Stimulated activated CD4-positive, alpha-beta T cell treated with anti-CD3 and anti-CD28 coated beads, Interleukin-15, amount 100 ng/mL, for 24 hours (primary cell): ENCODE data around the gene DUOXA2.

Source experiments
- DNase-seq: peaks from one replicate; pipeline ENCODE4 v3.0.0-alpha.2; 2020

The DUOXA2 gene

DNA sequence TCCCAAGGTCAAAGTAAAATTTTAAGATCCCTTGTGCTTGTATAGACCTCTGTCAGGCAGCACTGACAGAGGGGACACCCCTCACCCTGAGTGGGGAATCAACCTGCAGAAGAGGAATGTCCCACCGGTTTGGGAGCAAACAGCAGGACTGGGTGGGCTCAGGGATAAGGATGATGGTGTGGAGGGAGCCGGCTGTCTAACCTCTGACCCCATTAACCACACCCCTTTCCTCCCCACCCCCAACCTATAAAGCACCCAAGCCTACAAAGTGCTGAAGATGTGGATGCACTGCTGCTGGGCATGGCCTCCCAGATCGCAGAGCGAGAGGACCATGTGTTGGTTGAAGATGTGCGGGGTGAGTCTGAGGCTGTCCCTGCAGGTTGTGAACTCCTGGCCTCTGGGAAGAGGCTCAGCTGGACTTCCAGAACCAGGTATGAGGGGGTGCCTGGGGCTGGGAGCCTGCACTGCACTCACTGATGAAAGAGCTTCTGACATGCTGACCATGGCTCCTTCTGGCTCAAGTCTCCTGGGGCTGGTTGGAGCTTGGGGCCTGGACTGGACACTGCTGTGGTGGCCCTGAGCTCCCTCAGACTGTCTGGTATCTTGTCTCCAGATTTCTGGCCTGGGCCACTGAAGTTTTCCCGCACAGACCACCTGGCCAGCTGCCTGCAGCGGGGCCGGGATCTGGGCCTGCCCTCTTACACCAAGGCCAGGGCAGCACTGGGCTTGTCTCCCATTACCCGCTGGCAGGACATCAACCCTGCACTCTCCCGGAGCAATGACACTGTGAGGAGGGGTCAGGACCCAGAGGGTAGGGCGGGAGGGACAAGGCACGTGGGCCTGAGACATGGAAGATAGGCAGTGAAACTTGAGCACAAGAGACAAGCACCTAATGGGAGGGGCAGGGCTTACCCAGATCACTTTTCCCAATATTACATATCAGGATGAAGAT lies 25.0 kb downstream of the DUOXA2 start:
- no peak for DNase-seq

- no peak for DNase-seq
Measured at GRCh38 chr15:45139770-45140169, 25.6 kb downstream of the DUOXA2 start.

DNA sequence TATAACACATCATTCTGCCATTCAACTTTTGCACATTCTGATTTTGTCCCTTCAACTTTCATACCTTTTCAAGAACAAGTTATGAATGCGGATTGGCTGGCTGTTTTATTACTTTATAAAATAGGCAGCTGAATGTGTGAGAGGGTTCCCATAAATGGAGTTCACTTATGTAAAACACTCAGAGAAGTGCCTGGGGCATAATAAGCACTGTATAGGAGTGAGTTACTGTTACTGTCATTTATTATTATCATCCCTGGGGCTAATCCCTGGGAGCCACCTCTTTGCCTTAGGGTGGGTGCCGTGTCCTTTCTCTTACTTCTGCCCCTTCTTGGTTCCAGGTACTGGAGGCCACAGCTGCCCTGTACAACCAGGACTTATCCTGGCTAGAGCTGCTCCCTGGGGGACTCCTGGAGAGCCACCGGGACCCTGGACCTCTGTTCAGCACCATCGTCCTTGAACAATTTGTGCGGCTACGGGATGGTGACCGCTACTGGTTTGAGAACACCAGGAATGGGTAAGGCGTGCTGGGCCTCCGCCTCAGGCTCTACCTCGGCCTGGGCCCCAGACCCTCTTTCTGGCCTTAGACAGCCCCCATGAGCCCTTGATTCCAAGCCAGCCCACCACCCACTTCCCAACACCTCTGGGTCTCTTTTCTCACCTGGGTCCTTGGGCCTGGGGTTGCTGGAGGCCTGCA lies 26.6 kb downstream of the DUOXA2 start:
- DNase-seq = no peak

- no peak for DNase-seq
Measured at GRCh38 chr15:45141386-45141785, 27.3 kb downstream of the DUOXA2 start.

DNA sequence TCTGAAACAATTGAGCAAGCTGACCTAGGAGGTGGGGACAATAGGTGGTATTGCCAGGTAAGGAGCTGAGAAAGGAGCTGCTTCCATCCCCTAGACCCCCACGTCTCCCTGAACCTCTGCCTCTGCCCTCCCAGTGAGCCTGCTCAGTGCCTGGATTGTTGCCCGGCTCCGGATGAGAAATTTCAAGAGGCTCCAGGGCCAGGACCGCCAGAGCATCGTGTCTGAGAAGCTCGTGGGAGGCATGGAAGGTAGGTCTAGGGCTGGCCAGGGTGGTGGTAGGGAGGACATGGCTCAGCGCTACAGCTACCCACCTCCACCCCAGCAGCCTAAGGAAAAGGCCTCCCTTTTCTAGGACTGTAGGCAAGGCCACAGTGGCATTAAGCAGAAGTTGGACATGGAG lies 28.9 kb downstream of the DUOXA2 start:
- DNase-seq = no peak

- no peak for DNase-seq
Measured at GRCh38 chr15:45143946-45144345, 29.8 kb downstream of the DUOXA2 start.

- no peak for DNase-seq
Measured at GRCh38 chr15:45144775-45145174, 30.6 kb downstream of the DUOXA2 start.

DNA sequence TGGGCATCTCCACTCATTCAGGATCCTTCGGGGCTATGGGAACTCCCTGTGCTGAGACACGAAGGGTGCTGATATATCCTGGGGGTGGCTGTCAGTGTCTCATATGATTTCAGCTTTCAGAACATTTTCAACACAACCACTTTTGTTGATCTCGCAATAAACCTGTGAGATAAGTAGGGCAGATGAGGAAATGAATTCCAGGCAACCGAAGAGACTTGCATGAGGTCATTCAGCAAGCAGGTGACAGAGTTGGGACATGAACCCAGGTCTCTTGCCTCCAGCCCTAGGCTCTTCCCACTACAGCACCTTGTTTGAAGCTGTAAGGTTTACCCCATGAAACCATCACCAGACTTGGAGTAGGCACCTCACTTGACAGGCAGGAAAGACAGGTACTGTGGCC lies 32.3 kb downstream of the DUOXA2 start:
- no peak for DNase-seq

GRCh38 chr15:45147606-45148005 lies 33.5 kb downstream of the DUOXA2 start:
- DNase-seq = no peak

GRCh38 chr15:45148076-45149059 lies 34.2 kb downstream of the DUOXA2 start:
- no peak for DNase-seq

DNA sequence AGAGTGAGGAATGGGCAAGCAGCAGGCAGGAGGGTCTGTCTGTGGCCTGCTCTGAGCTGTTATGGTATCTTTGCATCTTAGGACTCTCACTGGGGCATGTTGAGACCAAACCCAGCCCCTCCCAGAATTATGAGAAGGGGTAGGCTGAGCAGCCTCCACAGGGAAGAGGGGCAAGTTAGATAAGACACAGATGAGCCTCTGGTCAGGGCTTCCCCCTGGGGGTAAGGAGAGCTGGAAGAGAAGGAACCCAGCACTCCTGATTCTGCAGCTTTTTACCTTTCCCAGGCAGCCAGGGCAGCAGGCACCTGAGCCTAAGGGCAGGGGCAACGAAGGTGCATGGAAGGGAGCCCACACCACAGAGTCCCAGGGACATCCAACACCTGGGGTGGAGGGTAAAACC lies 34.9 kb downstream of the DUOXA2 start:
- DNase-seq = no peak

DNA sequence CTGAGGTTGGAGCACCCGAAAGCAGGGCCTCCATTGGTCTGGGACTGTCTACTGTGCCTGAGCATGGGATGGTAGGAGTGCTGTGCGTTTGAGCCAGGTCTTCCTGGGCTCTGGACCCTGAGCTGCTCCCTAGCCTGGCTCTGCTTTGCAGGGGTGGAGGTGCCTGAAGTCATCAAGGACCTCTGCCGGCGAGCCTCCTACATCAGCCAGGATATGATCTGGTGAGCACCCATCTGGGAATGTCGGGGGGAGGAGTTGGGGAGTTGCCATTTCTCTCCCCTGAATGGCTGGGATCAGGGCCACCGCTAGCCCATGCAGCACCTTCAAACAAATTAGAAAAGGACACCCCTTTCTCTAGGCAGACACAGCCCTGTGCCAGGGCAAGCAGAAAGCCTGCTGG lies 36.4 kb downstream of the DUOXA2 start:
- no peak for DNase-seq

GRCh38 chr15:45150997-45151396 lies 36.9 kb downstream of the DUOXA2 start:
- no peak for DNase-seq

- no peak for DNase-seq
Measured at GRCh38 chr15:45151998-45152828, 38.1 kb downstream of the DUOXA2 start.

DNA sequence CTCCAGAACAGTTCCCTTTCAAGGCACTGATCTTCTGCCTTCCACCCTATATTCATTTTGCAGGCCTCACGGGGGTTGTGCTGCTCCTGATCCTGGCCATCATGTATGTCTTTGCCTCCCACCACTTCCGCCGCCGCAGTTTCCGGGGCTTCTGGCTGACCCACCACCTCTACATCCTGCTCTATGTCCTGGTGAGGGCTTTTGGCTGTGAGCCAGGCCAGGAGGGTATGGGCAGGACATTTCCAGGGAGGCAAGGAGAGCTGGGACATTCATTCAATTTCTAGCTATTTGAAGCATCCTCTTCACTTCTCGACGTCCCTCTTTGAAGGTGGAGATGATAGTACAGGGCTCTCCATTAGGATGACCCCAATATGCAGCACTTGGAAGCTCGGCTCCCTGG lies 41.6 kb downstream of the DUOXA2 start:
- no peak for DNase-seq

DNA sequence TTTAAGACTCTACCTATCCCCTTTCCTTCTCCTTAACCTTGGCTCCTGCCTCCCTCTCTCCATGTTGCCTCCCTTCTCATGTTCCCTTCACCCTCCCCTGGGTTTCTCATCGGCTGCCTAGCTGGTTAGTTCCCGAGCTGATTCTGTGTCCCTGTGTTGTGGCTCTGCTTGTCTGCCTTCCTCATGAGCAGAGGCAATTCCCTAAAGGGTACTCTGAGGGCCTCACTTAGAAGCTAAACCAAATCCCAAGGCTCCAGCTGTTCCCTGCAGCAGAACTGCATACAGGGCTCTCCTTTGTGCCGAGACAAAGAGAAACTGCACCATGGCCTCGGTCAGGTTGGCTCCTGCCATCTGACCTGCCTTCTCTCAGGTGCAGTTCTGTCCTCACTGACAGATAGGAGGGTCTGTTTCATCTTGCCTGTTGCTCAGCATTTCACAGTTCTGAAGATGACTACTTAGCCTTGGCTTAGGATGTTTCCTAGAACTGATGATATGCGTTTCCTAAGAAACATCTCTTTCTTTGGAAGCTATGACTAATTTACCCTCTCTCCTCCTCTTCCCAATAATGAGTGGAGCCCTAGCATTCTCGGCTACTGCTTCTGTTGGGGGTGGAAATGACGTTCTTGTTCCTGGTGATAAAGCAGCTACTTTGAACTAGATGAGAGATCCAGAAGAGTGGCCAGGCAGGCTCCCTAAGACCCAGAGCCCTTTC lies 42.8 kb downstream of the DUOXA2 start:
- DNase-seq = no peak

GRCh38 chr15:45157974-45158373 lies 43.8 kb downstream of the DUOXA2 start:
- DNase-seq = no peak

DNA sequence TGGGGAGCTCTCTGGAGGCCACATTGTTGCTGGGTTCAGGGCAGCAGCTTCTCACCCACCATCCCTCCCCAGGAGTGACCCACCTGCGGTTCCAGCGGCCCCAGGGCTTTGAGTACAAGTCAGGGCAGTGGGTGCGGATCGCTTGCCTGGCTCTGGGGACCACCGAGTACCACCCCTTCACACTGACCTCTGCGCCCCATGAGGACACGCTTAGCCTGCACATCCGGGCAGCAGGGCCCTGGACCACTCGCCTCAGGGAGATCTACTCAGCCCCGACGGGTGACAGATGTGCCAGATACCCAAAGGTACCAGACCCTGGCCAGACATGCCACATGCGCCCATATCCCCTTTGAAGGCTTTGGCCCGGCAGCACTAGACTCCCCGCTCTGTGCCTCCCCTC lies 47.5 kb downstream of the DUOXA2 start:
- no peak for DNase-seq

DNA sequence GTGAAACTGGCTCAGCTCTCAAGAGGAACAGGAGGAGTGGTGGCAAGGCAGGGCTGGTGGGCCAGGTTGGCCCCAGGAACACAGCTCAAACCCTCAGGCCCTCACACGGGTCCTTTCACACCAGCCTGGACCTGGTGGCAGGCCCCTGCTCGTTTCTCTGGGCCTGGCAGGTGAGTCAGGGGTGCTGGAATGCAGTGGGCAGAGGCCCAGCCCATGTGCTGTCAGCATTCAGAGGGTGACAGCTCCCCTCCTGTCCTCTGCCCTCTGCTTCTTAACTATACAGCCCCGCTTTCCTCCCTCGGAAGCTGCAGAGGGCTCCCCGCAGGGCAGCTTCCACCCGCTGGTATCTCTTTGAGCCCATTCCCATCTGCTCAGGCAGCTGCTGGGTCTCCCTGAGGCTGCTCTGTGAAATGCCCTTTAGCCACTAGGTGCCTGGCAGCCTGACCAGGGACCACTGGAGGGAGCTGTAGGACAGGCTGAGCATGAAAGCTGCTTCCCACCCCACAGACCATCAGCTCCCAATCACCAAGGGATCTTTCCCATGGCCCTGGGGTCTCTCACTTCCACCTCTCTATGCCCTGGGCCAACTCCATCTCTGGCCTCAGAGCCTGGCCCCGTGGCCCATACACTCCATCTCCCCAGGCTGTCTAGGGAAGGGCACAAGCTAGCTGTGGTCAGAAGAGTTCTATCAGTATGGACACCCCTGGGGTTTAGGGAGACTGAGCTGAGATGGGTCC lies 48.8 kb downstream of the DUOXA2 start:
- peak; percentile 72 for DNase-seq

DNA sequence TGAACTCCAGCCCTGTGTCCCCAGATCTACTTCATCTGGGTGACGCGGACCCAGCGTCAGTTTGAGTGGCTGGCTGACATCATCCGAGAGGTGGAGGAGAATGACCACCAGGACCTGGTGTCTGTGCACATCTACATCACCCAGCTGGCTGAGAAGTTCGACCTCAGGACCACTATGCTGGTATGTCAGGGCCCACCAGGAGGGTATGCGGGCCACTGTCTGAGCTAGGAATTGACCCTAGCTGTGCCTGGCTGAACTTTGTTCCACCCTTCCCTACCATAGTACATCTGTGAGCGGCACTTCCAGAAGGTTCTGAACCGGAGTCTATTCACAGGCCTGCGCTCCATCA lies 49.4 kb downstream of the DUOXA2 start:
- DNase-seq = no peak

DNA sequence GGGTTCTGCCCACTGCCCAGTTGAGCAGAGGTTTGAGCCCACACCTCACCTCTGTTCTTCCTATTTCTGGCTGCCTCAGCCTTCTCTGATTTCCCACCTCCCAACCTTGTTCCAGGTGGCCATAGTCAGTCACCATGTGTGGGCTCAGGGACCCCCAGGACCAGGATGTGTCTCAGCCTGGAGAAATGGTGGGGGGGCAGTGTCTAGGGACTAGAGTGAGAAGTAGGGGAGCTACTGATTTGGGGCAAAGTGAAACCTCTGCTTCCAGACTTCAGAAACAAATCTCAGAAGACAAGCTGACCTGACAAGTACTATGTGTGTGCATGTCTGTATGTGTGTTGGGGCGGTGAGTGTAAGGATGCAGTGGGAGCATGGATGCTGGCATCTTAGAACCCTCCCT lies 50.8 kb downstream of the DUOXA2 start:
- DNase-seq = no peak
